ENCODE data around the gene GPATCH1. TPM values are rescaled to one million over a fixed set of nuclear protein-coding genes. Genes with fewer than 3 reads are reported as not detected.

GPATCH1 gene
- total and polyA plus RNA-seq, 2 of the 13 experiments (the other 11 are each of a cell fraction or from before 2014, with no cell fraction given) = 6.8 to 6.9 TPM

- TF ChIP-seq RXRB (CRISPR knock-in tag; IDR thresholded peaks at IDR 0.05; ENCODE audit: borderline replicate concordance) (peak; percentile 58), ZNF75D (CRISPR knock-in tag; IDR thresholded peaks at IDR 0.05; ENCODE audit: borderline replicate concordance) (no peak), ZNF451 (CRISPR knock-in tag; IDR thresholded peaks at IDR 0.05) (peak; percentile 82; the same call in 1 of the 2 replicates), AGO1 (IDR thresholded peaks at IDR 0.05; ENCODE audit: low read depth, low read length, poor library complexity, severe bottlenecking) (peak; percentile 24), TFE3 (CRISPR knock-in tag; IDR thresholded peaks at IDR 0.05) (peak; percentile 71; the same call in 1 of the 2 replicates), NCOR1 (IDR thresholded peaks at IDR 0.05; ENCODE audit: borderline replicate concordance, low read length) (peak; percentile 55; the same call in 1 of the 2 replicates), TGIF2 (CRISPR knock-in tag; IDR thresholded peaks at IDR 0.05) (peak; percentile 60; the same call in 1 of the 2 replicates), KAT2B (IDR thresholded peaks at IDR 0.05; ENCODE audit: borderline replicate concordance, low read depth, low read length) (no peak), JARID2 (CRISPR knock-in tag; IDR thresholded peaks at IDR 0.05; ENCODE audit: insufficient replicate concordance) (no peak), ZNF264 (CRISPR knock-in tag; IDR thresholded peaks at IDR 0.05) (peak; percentile 87), MAFF (IDR thresholded peaks at IDR 0.05; ENCODE audit: low read depth, low read length) (no peak), ZBTB20 (CRISPR knock-in tag; IDR thresholded peaks at IDR 0.05; ENCODE audit: borderline replicate concordance, low read depth) (peak; percentile 36; the same call in 1 of the 2 replicates), ZNF598 (CRISPR knock-in tag; IDR thresholded peaks at IDR 0.05; ENCODE audit: borderline replicate concordance) (peak; percentile 65), ZNF121 (CRISPR knock-in tag; IDR thresholded peaks at IDR 0.05) (0 out of 2 replicates have a peak, but pooled peaks have one; percentile 22), NFKBIZ (CRISPR knock-in tag; IDR thresholded peaks at IDR 0.05) (peak; percentile 72; the same call in 1 of the 2 replicates), SAP130 (CRISPR knock-in tag; IDR thresholded peaks at IDR 0.05; ENCODE audit: low read depth) (peak; percentile 89), ZFY (CRISPR knock-in tag; IDR thresholded peaks at IDR 0.05) (peak; percentile 86)
- TF ChIP-seq, protein P1, sequence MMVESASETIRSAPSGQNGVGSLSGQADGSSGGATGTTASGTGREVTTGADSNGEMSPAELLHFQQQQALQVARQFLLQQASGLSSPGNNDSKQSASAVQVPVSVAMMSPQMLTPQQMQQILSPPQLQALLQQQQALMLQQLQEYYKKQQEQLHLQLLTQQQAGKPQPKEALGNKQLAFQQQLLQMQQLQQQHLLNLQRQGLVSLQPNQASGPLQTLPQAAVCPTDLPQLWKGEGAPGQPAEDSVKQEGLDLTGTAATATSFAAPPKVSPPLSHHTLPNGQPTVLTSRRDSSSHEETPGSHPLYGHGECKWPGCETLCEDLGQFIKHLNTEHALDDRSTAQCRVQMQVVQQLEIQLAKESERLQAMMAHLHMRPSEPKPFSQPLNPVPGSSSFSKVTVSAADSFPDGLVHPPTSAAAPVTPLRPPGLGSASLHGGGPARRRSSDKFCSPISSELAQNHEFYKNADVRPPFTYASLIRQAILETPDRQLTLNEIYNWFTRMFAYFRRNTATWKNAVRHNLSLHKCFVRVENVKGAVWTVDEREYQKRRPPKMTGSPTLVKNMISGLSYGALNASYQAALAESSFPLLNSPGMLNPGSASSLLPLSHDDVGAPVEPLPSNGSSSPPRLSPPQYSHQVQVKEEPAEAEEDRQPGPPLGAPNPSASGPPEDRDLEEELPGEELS (CRISPR knock-in tag; IDR thresholded peaks at IDR 0.05) = peak; percentile 61
- TF ChIP-seq, protein P2, sequence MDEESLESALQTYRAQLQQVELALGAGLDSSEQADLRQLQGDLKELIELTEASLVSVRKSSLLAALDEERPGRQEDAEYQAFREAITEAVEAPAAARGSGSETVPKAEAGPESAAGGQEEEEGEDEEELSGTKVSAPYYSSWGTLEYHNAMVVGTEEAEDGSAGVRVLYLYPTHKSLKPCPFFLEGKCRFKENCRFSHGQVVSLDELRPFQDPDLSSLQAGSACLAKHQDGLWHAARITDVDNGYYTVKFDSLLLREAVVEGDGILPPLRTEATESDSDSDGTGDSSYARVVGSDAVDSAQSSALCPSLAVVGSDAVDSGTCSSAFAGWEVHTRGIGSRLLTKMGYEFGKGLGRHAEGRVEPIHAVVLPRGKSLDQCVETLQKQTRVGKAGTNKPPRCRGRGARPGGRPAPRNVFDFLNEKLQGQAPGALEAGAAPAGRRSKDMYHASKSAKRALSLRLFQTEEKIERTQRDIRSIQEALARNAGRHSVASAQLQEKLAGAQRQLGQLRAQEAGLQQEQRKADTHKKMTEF (CRISPR knock-in tag; IDR thresholded peaks at IDR 0.05) = peak; percentile 94
- TF ChIP-seq, protein P3, sequence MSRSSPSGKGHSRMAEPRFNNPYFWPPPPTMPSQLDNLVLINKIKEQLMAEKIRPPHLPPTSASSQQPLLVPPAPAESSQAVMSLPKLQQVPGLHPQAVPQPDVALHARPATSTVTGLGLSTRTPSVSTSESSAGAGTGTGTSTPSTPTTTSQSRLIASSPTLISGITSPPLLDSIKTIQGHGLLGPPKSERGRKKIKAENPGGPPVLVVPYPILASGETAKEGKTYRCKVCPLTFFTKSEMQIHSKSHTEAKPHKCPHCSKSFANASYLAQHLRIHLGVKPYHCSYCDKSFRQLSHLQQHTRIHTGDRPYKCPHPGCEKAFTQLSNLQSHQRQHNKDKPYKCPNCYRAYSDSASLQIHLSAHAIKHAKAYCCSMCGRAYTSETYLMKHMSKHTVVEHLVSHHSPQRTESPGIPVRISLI (CRISPR knock-in tag; IDR thresholded peaks at IDR 0.05; ENCODE audit: borderline replicate concordance) = peak; percentile 25; the same call in 1 of the 2 replicates
Observed at GRCh38 chr19:33176670-33177416, 95.9 kb downstream of the GPATCH1 start (continued).
